ENCODE measurements around the gene ACOT9.

Gene ACOT9

DNA sequence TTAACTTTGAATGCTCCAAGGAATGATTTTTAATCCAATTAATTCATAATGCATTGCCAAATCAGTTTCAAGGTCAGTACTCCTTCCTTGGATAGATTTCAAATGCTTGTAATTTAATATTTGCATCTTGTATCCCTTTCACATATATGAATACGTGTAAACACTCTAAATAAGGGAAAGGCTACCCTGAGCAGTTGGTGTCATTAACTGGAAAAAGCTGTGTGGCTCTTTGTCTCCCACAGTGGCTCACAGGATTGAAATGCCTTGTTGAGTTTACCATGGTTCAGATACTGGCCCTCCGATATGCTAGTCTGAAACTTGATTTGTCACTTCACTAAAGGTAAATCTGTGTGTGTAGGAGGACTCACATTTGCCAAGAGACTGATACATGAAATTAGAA is 16.7 kb upstream of the ACOT9 start:
- H3K36me3 ChIP-seq, result no peaks in the 10 kb centered on the region
- H3K4me3 ChIP-seq (ENCODE audit: low read depth in 1 of 2, low read length in 1 of 2), result no peak overlapping the region
- H3K27me3 ChIP-seq, result no peaks in the 10 kb centered on the region
- H3K9me3 ChIP-seq, result no peaks in the 10 kb centered on the region
- no peak overlapping the region for H3K27ac ChIP-seq
- H3K4me1 ChIP-seq (ENCODE audit: control insufficient read depth in 1 of 2, insufficient read depth in 1 of 2, low read depth in 1 of 2, low read length in 1 of 2), result no peaks in the 10 kb centered on the region
- TF ChIP-seq, protein P1, sequence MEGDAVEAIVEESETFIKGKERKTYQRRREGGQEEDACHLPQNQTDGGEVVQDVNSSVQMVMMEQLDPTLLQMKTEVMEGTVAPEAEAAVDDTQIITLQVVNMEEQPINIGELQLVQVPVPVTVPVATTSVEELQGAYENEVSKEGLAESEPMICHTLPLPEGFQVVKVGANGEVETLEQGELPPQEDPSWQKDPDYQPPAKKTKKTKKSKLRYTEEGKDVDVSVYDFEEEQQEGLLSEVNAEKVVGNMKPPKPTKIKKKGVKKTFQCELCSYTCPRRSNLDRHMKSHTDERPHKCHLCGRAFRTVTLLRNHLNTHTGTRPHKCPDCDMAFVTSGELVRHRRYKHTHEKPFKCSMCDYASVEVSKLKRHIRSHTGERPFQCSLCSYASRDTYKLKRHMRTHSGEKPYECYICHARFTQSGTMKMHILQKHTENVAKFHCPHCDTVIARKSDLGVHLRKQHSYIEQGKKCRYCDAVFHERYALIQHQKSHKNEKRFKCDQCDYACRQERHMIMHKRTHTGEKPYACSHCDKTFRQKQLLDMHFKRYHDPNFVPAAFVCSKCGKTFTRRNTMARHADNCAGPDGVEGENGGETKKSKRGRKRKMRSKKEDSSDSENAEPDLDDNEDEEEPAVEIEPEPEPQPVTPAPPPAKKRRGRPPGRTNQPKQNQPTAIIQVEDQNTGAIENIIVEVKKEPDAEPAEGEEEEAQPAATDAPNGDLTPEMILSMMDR (IDR thresholded peaks at IDR 0.05), result no peak

DNA sequence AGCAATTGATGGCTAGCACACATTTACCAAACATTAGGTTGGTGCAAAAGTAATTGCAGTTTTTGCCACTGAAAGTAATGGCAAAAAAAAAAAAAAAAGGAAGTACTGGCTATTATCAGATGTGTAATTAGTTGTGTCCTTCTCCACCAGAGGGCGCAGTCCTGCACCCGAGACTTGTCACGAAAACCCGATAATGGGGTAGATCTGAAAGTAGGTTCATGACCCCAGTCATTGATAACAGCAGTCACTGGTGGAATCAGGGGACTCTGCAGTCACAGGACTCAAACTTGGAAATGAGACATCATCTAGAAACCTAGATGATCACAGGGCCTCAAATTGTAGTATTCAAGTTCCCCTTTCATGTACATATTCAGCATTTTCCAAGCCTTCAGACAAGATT is 13.1 kb upstream of the ACOT9 start:
- Histone ChIP-seq H3K4me1 (ENCODE audit: control insufficient read depth in 1 of 2, insufficient read depth in 1 of 2, low read depth in 1 of 2, low read length in 1 of 2) (no peaks in the 10 kb centered on the region), H3K27ac (peak overlapping the region; percentile 46), H3K9me3 (no peaks in the 10 kb centered on the region), H3K36me3 (no peaks in the 10 kb centered on the region), H3K4me3 (ENCODE audit: low read depth in 1 of 2, low read length in 1 of 2) (no peak overlapping the region), H3K27me3 (no peaks in the 10 kb centered on the region)
- TF ChIP-seq, protein P1 (IDR thresholded peaks at IDR 0.05), result peak; percentile 60

DNA sequence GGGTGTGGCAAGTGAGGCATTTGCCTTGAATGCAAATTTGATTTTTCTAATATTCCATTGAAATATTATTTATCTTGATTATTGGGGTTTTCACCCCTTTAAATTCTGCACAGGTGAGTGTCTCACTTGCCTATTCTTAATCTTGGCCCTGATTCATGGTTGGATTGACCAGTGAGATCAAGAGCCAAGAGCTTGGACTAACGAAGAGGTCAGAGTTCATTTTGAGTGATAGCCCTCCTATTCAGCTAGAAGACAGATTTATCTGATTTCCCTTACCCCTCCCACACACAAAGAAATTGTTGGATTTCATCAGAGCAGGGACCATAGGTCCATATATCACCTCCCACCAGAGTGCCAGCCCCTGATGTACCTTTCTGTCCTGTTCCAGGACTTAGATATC is 11.6 kb upstream of the ACOT9 start:
- no peak overlapping the region for H3K4me3 ChIP-seq (ENCODE audit: low read depth in 1 of 2, low read length in 1 of 2)
- H3K27ac ChIP-seq, result no peak overlapping the region
- H3K36me3 ChIP-seq, result no peaks in the 10 kb centered on the region
- TF ChIP-seq, protein P1 (IDR thresholded peaks at IDR 0.05), result no peak
- no peaks in the 10 kb centered on the region for H3K9me3 ChIP-seq
- H3K27me3 ChIP-seq, result no peaks in the 10 kb centered on the region
- H3K4me1 ChIP-seq (ENCODE audit: control insufficient read depth in 1 of 2, insufficient read depth in 1 of 2, low read depth in 1 of 2, low read length in 1 of 2), result no peaks in the 10 kb centered on the region

DNA sequence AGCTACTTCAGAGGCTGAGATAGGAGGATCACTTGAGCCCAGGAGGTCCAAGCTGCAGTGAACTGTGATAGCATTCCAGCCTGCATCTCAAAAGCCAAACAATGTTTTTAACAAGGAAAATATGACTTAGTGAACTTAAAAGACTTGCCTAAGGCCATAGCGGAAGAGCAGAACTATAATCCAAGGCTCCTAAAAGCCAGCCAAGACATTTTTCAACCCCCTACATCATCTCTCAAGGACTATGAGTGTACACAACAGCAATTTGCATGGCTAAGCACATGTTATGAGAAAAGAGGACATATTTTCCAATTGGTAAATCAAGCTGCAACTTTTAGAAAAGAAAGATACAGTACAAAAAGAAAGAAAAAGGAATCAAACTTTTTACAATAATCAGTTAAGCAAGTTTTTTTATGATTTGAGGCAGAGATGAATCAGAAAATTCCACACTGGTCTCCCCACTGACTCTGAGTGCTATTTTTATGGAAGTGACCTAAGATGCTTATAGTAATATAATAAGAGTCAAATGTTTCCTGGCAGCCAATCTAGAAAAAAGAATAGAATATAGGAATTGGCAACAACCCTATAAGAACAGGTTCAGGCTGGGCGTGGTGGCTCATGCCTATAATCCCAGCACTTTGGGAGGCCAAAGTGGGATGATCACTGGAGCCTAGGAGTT is 9.8 kb upstream of the ACOT9 start:
- Histone ChIP-seq H3K36me3 (no peaks in the 10 kb centered on the region), H3K9me3 (no peaks in the 10 kb centered on the region), H3K4me3 (ENCODE audit: low read depth in 1 of 2, low read length in 1 of 2) (no peak overlapping the region), H3K4me1 (ENCODE audit: control insufficient read depth in 1 of 2, insufficient read depth in 1 of 2, low read depth in 1 of 2, low read length in 1 of 2) (no peaks in the 10 kb centered on the region), H3K27ac (no peak overlapping the region), H3K27me3 (no peaks in the 10 kb centered on the region)
- TF ChIP-seq, protein P1 (IDR thresholded peaks at IDR 0.05), result no peak

DNA sequence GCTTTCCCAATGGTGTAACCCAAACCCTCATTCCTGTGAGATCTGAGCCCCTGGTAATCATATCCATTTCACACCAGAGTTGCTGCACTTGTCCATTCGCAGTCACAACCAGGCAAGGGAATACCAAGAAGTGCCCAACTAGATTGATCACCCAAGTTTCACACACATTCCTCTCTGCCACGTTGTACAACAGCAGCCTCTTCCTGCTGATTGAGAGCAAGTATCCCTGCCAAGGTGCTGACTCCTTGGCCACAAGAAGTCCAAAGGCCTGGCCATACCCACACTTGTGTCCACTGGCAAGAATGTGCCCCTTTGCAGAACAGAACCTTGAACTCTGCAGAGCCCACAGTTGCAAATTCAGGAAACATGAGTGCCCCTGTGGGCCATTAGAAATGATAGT is 6.5 kb upstream of the ACOT9 start:
- no peak overlapping the region for H3K27ac ChIP-seq
- TF ChIP-seq, protein P1 (IDR thresholded peaks at IDR 0.05), result no peak
- H3K9me3 ChIP-seq, result no peaks in the 10 kb centered on the region
- H3K27me3 ChIP-seq, result no peaks in the 10 kb centered on the region
- H3K4me1 ChIP-seq (ENCODE audit: control insufficient read depth in 1 of 2, insufficient read depth in 1 of 2, low read depth in 1 of 2, low read length in 1 of 2), result no peaks in the 10 kb centered on the region
- H3K4me3 ChIP-seq (ENCODE audit: low read depth in 1 of 2, low read length in 1 of 2), result no peak overlapping the region
- H3K36me3 ChIP-seq, result no peaks in the 10 kb centered on the region

Data from neutrophil (primary cell).